ENCODE data around the gene CAMSAP1. TPM values are rescaled to one million over a fixed set of nuclear protein-coding genes. Genes with fewer than 3 reads are reported as not detected.

Gene CAMSAP1
- total and polyA plus RNA-seq, 2 donors: 9.9 to 28.5 TPM

DNA sequence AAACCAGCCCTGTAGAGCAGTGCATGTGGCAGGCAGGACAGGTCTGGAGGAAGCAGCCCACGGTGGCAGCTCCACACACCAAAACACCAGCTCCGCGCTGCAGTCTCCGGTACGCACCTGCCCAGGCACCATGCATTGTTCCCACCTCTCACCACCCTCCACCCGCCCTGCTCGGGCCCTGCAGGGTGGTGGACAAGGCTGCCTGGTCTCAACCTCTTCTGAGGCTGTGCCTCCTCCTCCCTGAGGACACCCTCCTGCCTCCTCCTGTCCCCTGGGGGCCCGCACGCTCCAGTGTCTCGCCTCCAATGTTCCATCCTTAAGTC is 109.1 kb downstream of the CAMSAP1 start:
- H3K4me1 ChIP-seq (ENCODE audit: control insufficient read depth in 2 of 2, insufficient read depth in 2 of 2, low read length in 2 of 2): no peaks in the 10 kb centered on the region
- DNase-seq (ENCODE audit: low read depth in 6 of 9, low spot score in 9 of 9): no peak
- 87% methylated on average over 10 of the region's 10 CpGs for WGBS
- H3K9me3 ChIP-seq (ENCODE audit: control insufficient read depth in 2 of 2, insufficient read depth in 1 of 2, low read length in 1 of 2): no peaks in the 10 kb centered on the region
- H3K36me3 ChIP-seq (ENCODE audit: control insufficient read depth in 2 of 2, insufficient read depth in 2 of 2, low read length in 1 of 2): no peaks in the 10 kb centered on the region
- no peak overlapping the region for H3K27ac ChIP-seq (ENCODE audit: low read depth in 1 of 2, low read length in 1 of 2)
- no peak overlapping the region for H3K4me3 ChIP-seq (ENCODE audit: low read length in 2 of 2)
- H3K27me3 ChIP-seq (ENCODE audit: control insufficient read depth in 2 of 2, insufficient read depth in 1 of 2, low read length in 1 of 2): peaks cover 0 to 2% of the 10 kb centered on the region in 2 donors

DNA sequence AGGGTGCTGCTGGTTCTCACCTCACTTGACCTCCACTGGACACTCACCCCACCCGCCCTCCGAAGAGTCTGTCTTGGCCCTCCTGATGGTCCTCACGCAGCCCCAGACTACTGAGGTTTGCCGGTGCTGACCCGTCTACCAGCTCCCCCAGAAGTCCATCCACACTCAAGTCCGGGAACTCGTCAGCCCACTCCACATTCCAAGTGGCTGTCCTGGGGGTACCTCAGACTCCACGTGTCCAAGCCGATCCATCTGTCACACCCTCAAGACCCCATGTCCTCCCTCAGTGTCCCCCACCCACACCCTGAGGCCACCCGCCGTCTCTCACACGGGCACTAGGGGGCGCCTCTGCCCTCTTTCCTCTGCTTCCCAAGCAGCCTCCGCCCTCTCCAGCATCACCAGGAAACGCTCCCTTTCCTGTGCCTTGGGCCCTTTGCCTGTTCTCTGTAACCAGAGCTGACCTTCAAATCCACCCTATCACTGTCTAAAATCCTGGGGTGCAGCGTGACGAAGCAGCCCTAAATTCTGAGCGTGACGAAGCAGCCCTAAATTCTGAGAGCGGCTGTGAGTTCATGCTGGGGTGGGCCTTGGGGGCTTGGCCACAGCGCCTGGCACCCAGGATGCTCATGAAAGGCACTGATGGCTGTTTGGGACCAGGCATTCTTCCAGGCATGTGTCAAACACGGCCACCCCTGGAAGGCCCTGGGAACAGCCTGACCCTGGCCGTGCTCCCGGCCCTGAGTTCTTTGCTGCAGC is 109.7 kb downstream of the CAMSAP1 start:
- WGBS: 58% methylated on average over 24 of the region's 24 CpGs
- no peaks in the 10 kb centered on the region for H3K9me3 ChIP-seq (ENCODE audit: control insufficient read depth in 2 of 2, insufficient read depth in 1 of 2, low read length in 1 of 2)

DNA sequence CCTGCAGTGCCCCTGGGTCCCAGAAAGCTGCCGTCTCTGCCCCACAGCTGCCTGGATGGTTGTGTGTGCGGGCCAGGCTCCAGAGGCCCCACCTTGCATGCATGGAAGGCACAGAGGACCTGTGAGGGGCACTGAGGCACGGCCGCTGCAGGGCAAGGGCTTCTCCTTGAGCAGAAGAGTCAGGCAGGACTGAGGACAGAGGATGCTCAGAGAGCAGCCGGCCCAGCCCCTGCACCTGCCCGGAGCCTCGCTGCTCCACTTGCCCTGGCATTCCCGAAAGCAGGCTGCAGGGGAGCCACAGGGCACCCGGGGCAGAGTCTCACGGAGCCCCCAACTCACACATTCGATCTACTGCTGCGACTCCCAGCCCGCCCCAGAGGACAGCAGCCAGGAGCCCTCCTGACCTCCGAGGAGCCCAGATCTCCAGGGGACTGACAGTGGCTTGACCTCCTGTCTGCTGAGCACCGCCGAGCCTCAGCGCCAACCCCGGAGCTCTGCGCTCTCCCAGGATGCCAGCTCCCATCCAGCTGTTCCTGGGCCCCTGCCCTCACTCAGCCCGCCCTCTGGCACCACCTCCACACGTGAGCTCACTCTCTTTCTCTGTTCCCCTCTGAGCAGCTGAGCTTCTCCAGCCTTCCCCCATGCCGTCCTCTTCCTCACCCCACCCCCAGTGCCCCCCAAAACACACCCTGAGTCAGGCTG is 110.4 kb downstream of the CAMSAP1 start:
- Histone ChIP-seq H3K4me1 (ENCODE audit: control insufficient read depth in 2 of 2, insufficient read depth in 2 of 2, low read length in 2 of 2) (no peaks in the 10 kb centered on the region), H3K27me3 (ENCODE audit: control insufficient read depth in 2 of 2, insufficient read depth in 1 of 2, low read length in 1 of 2) (peaks cover 0 to 2% of the 10 kb centered on the region in 2 donors), H3K4me3 (ENCODE audit: low read length in 2 of 2) (no peak overlapping the region), H3K27ac (ENCODE audit: low read depth in 1 of 2, low read length in 1 of 2) (no peak overlapping the region), H3K36me3 (ENCODE audit: control insufficient read depth in 2 of 2, insufficient read depth in 2 of 2, low read length in 1 of 2) (no peaks in the 10 kb centered on the region), H3K9me3 (ENCODE audit: control insufficient read depth in 2 of 2, insufficient read depth in 1 of 2, low read length in 1 of 2) (no peaks in the 10 kb centered on the region)
- 87% methylated on average over 22 of the region's 22 CpGs for WGBS
- no peak for DNase-seq (ENCODE audit: low read depth in 6 of 9, low spot score in 9 of 9)

More for the DNA sequence above, 109.7 kb downstream of the CAMSAP1 start:
- peak in 2 of 9 donors; percentile 1 to 5 for DNase-seq (ENCODE audit: low read depth in 6 of 9, low spot score in 9 of 9)
- peaks cover 0 to 2% of the 10 kb centered on the region in 2 donors for H3K27me3 ChIP-seq (ENCODE audit: control insufficient read depth in 2 of 2, insufficient read depth in 1 of 2, low read length in 1 of 2)
- no peak overlapping the region for H3K27ac ChIP-seq (ENCODE audit: low read depth in 1 of 2, low read length in 1 of 2)
- H3K4me3 ChIP-seq (ENCODE audit: low read length in 2 of 2): no peak overlapping the region
- H3K4me1 ChIP-seq (ENCODE audit: control insufficient read depth in 2 of 2, insufficient read depth in 2 of 2, low read length in 2 of 2): no peaks in the 10 kb centered on the region
- H3K36me3 ChIP-seq (ENCODE audit: control insufficient read depth in 2 of 2, insufficient read depth in 2 of 2, low read length in 1 of 2): no peaks in the 10 kb centered on the region

- DNase-seq (ENCODE audit: low read depth in 6 of 9, low spot score in 9 of 9): no peak
- no peak overlapping the region for H3K27ac ChIP-seq (ENCODE audit: low read depth in 1 of 2, low read length in 1 of 2)
- WGBS: 88% methylated on average over 4 of the region's 4 CpGs
These were observed 112.0 kb downstream of the CAMSAP1 start for GRCh38 chr9:135795391-135795790.

GRCh38 chr9:135794361-135794885 is 112.9 kb downstream of the CAMSAP1 start:
- Histone ChIP-seq H3K9me3 (ENCODE audit: control insufficient read depth in 2 of 2, insufficient read depth in 1 of 2, low read length in 1 of 2) (no peaks in the 10 kb centered on the region), H3K4me3 (ENCODE audit: low read length in 2 of 2) (no peak overlapping the region), H3K36me3 (ENCODE audit: control insufficient read depth in 2 of 2, insufficient read depth in 2 of 2, low read length in 1 of 2) (no peaks in the 10 kb centered on the region), H3K4me1 (ENCODE audit: control insufficient read depth in 2 of 2, insufficient read depth in 2 of 2, low read length in 2 of 2) (no peaks in the 10 kb centered on the region), H3K27ac (ENCODE audit: low read depth in 1 of 2, low read length in 1 of 2) (no peak overlapping the region), H3K27me3 (ENCODE audit: control insufficient read depth in 2 of 2, insufficient read depth in 1 of 2, low read length in 1 of 2) (peaks cover 0 to 2% of the 10 kb centered on the region in 2 donors)
- no peak for DNase-seq (ENCODE audit: low read depth in 6 of 9, low spot score in 9 of 9)
- 94% methylated on average over 15 of the region's 15 CpGs for WGBS

More at GRCh38 chr9:135795391-135795790, 112.0 kb downstream of the CAMSAP1 start:
- Histone ChIP-seq H3K36me3 (ENCODE audit: control insufficient read depth in 2 of 2, insufficient read depth in 2 of 2, low read length in 1 of 2) (no peaks in the 10 kb centered on the region), H3K4me1 (ENCODE audit: control insufficient read depth in 2 of 2, insufficient read depth in 2 of 2, low read length in 2 of 2) (no peaks in the 10 kb centered on the region), H3K4me3 (ENCODE audit: low read length in 2 of 2) (no peak overlapping the region), H3K27me3 (ENCODE audit: control insufficient read depth in 2 of 2, insufficient read depth in 1 of 2, low read length in 1 of 2) (peaks cover 0 to 2% of the 10 kb centered on the region in 2 donors), H3K9me3 (ENCODE audit: control insufficient read depth in 2 of 2, insufficient read depth in 1 of 2, low read length in 1 of 2) (no peaks in the 10 kb centered on the region)

DNA sequence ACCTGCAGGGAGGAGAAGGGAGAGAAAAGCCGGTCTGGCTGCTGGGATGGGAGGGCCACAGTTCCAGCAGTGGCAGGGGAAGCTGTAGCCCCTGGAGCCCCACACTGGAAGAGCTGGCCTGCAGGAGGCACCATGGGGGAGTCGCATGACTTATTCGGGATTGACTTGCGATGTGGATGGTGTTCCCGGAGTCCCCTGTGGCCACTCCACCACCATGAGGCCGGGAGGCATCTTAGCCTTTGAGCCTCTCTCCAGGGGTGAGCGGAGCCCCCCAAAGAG is 113.3 kb downstream of the CAMSAP1 start:
- Histone ChIP-seq H3K27me3 (ENCODE audit: control insufficient read depth in 2 of 2, insufficient read depth in 1 of 2, low read length in 1 of 2) (peaks cover 0 to 2% of the 10 kb centered on the region in 2 donors), H3K4me1 (ENCODE audit: control insufficient read depth in 2 of 2, insufficient read depth in 2 of 2, low read length in 2 of 2) (no peaks in the 10 kb centered on the region), H3K36me3 (ENCODE audit: control insufficient read depth in 2 of 2, insufficient read depth in 2 of 2, low read length in 1 of 2) (no peaks in the 10 kb centered on the region), H3K4me3 (ENCODE audit: low read length in 2 of 2) (no peak overlapping the region), H3K27ac (ENCODE audit: low read depth in 1 of 2, low read length in 1 of 2) (no peak overlapping the region), H3K9me3 (ENCODE audit: control insufficient read depth in 2 of 2, insufficient read depth in 1 of 2, low read length in 1 of 2) (no peaks in the 10 kb centered on the region)
- 88% methylated on average over 7 of the region's 7 CpGs for WGBS
- no peak for DNase-seq (ENCODE audit: low read depth in 6 of 9, low spot score in 9 of 9)

GRCh38 chr9:135793221-135794056 is 113.9 kb downstream of the CAMSAP1 start:
- DNase-seq (ENCODE audit: low read depth in 6 of 9, low spot score in 9 of 9): no peak
- peaks cover 0 to 2% of the 10 kb centered on the region in 2 donors for H3K27me3 ChIP-seq (ENCODE audit: control insufficient read depth in 2 of 2, insufficient read depth in 1 of 2, low read length in 1 of 2)
- H3K9me3 ChIP-seq (ENCODE audit: control insufficient read depth in 2 of 2, insufficient read depth in 1 of 2, low read length in 1 of 2): no peaks in the 10 kb centered on the region
- 93% methylated on average over 16 of the region's 16 CpGs for WGBS
- H3K27ac ChIP-seq (ENCODE audit: low read depth in 1 of 2, low read length in 1 of 2): no peak overlapping the region
- no peak overlapping the region for H3K4me3 ChIP-seq (ENCODE audit: low read length in 2 of 2)
- H3K36me3 ChIP-seq (ENCODE audit: control insufficient read depth in 2 of 2, insufficient read depth in 2 of 2, low read length in 1 of 2): no peaks in the 10 kb centered on the region
- H3K4me1 ChIP-seq (ENCODE audit: control insufficient read depth in 2 of 2, insufficient read depth in 2 of 2, low read length in 2 of 2): no peaks in the 10 kb centered on the region

DNA sequence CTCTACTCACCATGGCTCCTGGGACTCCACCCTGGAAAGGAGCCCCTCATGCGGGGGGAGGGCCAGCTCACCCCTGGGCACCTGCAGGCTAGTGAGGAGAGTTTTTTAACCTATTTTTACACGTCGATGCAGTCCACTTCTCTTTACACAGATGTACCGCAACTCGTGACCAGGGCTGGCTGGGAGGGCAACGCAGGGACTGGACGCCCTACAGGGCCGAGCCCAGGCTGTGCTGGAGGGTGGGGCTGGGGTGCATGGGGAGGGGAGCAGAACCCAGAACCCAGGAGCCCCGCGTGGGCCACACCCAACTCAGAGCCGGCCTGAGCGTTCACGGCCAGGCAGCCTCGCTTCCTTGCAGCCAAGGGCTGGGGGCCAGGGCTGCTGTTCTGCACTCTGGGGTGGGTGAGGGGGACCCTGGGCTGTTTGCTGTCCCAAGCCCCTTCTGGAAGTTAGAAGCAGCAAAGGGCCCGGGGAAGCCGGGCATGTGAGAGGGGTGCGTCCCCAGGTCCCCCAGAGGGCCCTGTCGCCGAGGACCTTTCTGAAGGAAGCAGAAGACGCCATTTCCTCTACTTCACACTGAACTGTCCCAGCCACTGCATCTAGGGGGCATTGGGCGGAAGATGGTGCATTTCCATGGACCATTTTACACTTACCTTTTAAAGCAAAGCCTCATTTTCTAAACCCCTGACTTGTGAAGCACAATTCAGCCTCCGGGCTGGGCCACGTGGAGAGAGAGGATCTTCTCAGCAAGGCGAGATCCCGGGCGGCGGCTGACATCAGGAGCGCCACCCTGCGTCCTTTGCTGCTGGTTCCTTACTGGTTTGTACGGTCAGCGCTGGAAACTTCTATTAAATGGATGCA is 114.8 kb downstream of the CAMSAP1 start:
- H3K4me3 ChIP-seq (ENCODE audit: low read length in 2 of 2): no peak overlapping the region
- H3K36me3 ChIP-seq (ENCODE audit: control insufficient read depth in 2 of 2, insufficient read depth in 2 of 2, low read length in 1 of 2): no peaks in the 10 kb centered on the region
- no peaks in the 10 kb centered on the region for H3K4me1 ChIP-seq (ENCODE audit: control insufficient read depth in 2 of 2, insufficient read depth in 2 of 2, low read length in 2 of 2)
- H3K9me3 ChIP-seq (ENCODE audit: control insufficient read depth in 2 of 2, insufficient read depth in 1 of 2, low read length in 1 of 2): no peaks in the 10 kb centered on the region
- no peak overlapping the region for H3K27ac ChIP-seq (ENCODE audit: low read depth in 1 of 2, low read length in 1 of 2)
- no peak for DNase-seq (ENCODE audit: low read depth in 6 of 9, low spot score in 9 of 9)
- peaks cover 0 to 2% of the 10 kb centered on the region in 2 donors for H3K27me3 ChIP-seq (ENCODE audit: control insufficient read depth in 2 of 2, insufficient read depth in 1 of 2, low read length in 1 of 2)
- 91% methylated on average over 31 of the region's 31 CpGs for WGBS

Data from thymus (tissue), 11 donors.